Liver (tissue), 9 donors: ENCODE results near the gene MRPL24. TPM values are rescaled to one million over a fixed set of nuclear protein-coding genes. Genes with fewer than 3 reads are reported as not detected.

ENCODE experiments used
- DNase-seq: peaks from one replicate; pipeline ENCODE4 v3.0.0-alpha.2; 2017; ENCODE audit warnings: low spot score
- H3K27ac ChIP-seq, 2 donors: one replicate each; pipeline ENCODE4 v1.7.0; 2013; ENCODE audit warnings: inconsistent platforms in 2 of 2, low read length in 2 of 2, control low read depth in 1 of 2, low read depth in 1 of 2, mild to moderate bottlenecking in 1 of 2
- H3K27me3 ChIP-seq, 4 donors: one replicate each; pipeline versions ENCODE4 v1.6.1 to v1.7.0; 2013; ENCODE audit warnings: low read length in 3 of 4, inconsistent platforms in 1 of 4, mild to moderate bottlenecking in 1 of 4, moderate library complexity in 1 of 4; ENCODE audit not compliant: control insufficient read depth in 4 of 4, insufficient read depth in 4 of 4
- H3K36me3 ChIP-seq, 4 donors: one replicate each; pipeline versions ENCODE4 v1.6.1 to v1.7.0; 2013; ENCODE audit warnings: low read length in 3 of 4, mild to moderate bottlenecking in 3 of 4, low read depth in 1 of 4, moderate library complexity in 1 of 4; ENCODE audit not compliant: control insufficient read depth in 4 of 4, insufficient read depth in 3 of 4
- H3K4me1 ChIP-seq, 4 donors: one replicate each; pipeline versions ENCODE4 v1.6.1 to v1.7.0; 2013; ENCODE audit warnings: low read length in 3 of 4, mild to moderate bottlenecking in 3 of 4, moderate library complexity in 1 of 4; ENCODE audit not compliant: control insufficient read depth in 4 of 4, insufficient read depth in 4 of 4
- H3K4me3 ChIP-seq, 3 donors: one replicate each; pipeline versions ENCODE4 v1.6.1 to v1.7.0; 2013; ENCODE audit warnings: low read length in 3 of 3, control low read depth in 1 of 3, low read depth in 1 of 3, mild to moderate bottlenecking in 1 of 3
- H3K9ac ChIP-seq, 2 donors: one replicate each; pipeline ENCODE4 v1.7.0; 2013; ENCODE audit warnings: low read length in 2 of 2, mild to moderate bottlenecking in 2 of 2, moderate library complexity in 2 of 2, control low read depth in 1 of 2, low read depth in 1 of 2
- H3K9me3 ChIP-seq, 4 donors: one replicate each; pipeline versions ENCODE4 v1.6.1 to v1.7.0; 2013; ENCODE audit warnings: low read length in 3 of 4; ENCODE audit not compliant: control insufficient read depth in 4 of 4
- EGR1 ChIP-seq, 2 donors: IDR thresholded peaks; 2 replicates each; pipeline ENCODE4 v1.6.1; 2016 to 2018; ENCODE audit warnings: antibody characterized with exemption in 2 of 2, low read depth in 2 of 2
- FOXA1 ChIP-seq: IDR thresholded peaks from 2 replicates; pipeline ENCODE4 v1.6.1; 2016; ENCODE audit warnings: antibody characterized with exemption
- FOXA2 ChIP-seq: IDR thresholded peaks from 2 replicates; pipeline ENCODE4 v1.6.1; 2016; ENCODE audit warnings: antibody characterized with exemption
- GABPA ChIP-seq, 2 donors: IDR thresholded peaks in 1 of 2; conservative IDR thresholded peaks in 1 of 2; 2 replicates each; pipeline ENCODE4 v1.6.1; 2016; ENCODE audit warnings: antibody characterized with exemption in 2 of 2, mild to moderate bottlenecking in 1 of 2, moderate library complexity in 1 of 2
- HNF4A ChIP-seq, 2 donors: conservative IDR thresholded peaks; 2 replicates each; pipeline ENCODE4 v1.6.1; 2016; ENCODE audit warnings: antibody characterized with exemption in 2 of 2, mild to moderate bottlenecking in 2 of 2
- HNF4G ChIP-seq: IDR thresholded peaks from 2 replicates; pipeline ENCODE4 v1.6.1; 2016; ENCODE audit warnings: antibody characterized with exemption
- JUND ChIP-seq, 2 donors: IDR thresholded peaks; 2 replicates each; pipeline ENCODE4 v1.6.1; 2016; ENCODE audit warnings: antibody characterized with exemption in 2 of 2
- NR2F2 ChIP-seq: IDR thresholded peaks from 2 replicates; pipeline ENCODE4 v1.6.1; 2016; ENCODE audit warnings: antibody characterized with exemption
- RAD21 ChIP-seq, 2 donors: IDR thresholded peaks; 2 replicates each; pipeline ENCODE4 v1.6.1; 2016; ENCODE audit warnings: antibody characterized with exemption in 2 of 2, mild to moderate bottlenecking in 2 of 2
- RXRA ChIP-seq, 2 donors: IDR thresholded peaks; 2 replicates each; pipeline ENCODE4 v1.6.1; 2017 to 2018; ENCODE audit warnings: antibody characterized with exemption in 2 of 2, mild to moderate bottlenecking in 1 of 2
- SP1 ChIP-seq: IDR thresholded peaks from 2 replicates; pipeline ENCODE4 v1.6.1; 2018; ENCODE audit warnings: antibody characterized with exemption, mild to moderate bottlenecking
- TAF1 ChIP-seq: conservative IDR thresholded peaks from 2 replicates; pipeline ENCODE4 v1.6.1; 2016; ENCODE audit warnings: antibody characterized with exemption, mild to moderate bottlenecking
- YY1 ChIP-seq: IDR thresholded peaks from 2 replicates; pipeline ENCODE4 v1.6.1; 2016; ENCODE audit warnings: antibody characterized with exemption, mild to moderate bottlenecking
- WGBS: extraction: QIAGEN DNeasy Blood & Tissue Kit; methylation state at CpG from one replicate; pipeline ENCODE4 v1.1.7; 2013; 5-methylcytosine and 5-hydroxymethylcytosine counted together
- polyA plus RNA-seq, 2 donors: library from polyadenylated mRNA; stranded (reverse) in 1 of 2; unstranded in 1 of 2; fragments of 200-250 nt in 1 of 2; fragments of >200 nt in 1 of 2; fragmentation: Nextera tagmentation in 1 of 2; extraction: Ambion mirVana in 1 of 2; gene quantifications; one replicate each; pipeline versions ENCODE4 v1.2.1 to v1.2.3, GENCODE V29; 2013 to 2015
- total RNA-seq, 2 donors: library from RNA; depleted of rRNA; stranded (reverse); fragments of >200 nt; gene quantifications; one replicate each; pipeline ENCODE4 v1.2.3, GENCODE V29; 2014
- TF ChIP-seq, protein P1 (sequence below): fragments of 150-350 bp; IDR thresholded peaks from 2 replicates; pipeline ENCODE4 v1.5.1; 2017; ENCODE audit warnings: improper control_type of control experiment, low read depth, low read length; ENCODE audit not compliant: missing input control
- TF ChIP-seq, protein P2 (sequence below): IDR thresholded peaks from 2 replicates; pipeline ENCODE4 v1.6.1; 2016; ENCODE audit warnings: antibody characterized with exemption
- TF ChIP-seq, protein P3 (sequence below): IDR thresholded peaks from 2 replicates; pipeline ENCODE4 v1.6.1; 2016; ENCODE audit warnings: antibody characterized with exemption, mild to moderate bottlenecking
- TF ChIP-seq, protein P4 (sequence below): IDR thresholded peaks from 2 replicates; pipeline ENCODE4 v1.6.1; 2016; ENCODE audit warnings: antibody characterized with exemption
- TF ChIP-seq, protein P5 (sequence below): IDR thresholded peaks from 2 replicates; pipeline ENCODE4 v1.6.1; 2016; ENCODE audit warnings: antibody characterized with exemption
- donor health status: healthy.
- donor health status: healthy.
- donor health status: healthy.
- donor health status: healthy.
- donor health status: healthy.

MRPL24 gene
- total and polyA plus RNA-seq, 4 donors: 26.2 to 123 (median 61.1) TPM

DNA sequence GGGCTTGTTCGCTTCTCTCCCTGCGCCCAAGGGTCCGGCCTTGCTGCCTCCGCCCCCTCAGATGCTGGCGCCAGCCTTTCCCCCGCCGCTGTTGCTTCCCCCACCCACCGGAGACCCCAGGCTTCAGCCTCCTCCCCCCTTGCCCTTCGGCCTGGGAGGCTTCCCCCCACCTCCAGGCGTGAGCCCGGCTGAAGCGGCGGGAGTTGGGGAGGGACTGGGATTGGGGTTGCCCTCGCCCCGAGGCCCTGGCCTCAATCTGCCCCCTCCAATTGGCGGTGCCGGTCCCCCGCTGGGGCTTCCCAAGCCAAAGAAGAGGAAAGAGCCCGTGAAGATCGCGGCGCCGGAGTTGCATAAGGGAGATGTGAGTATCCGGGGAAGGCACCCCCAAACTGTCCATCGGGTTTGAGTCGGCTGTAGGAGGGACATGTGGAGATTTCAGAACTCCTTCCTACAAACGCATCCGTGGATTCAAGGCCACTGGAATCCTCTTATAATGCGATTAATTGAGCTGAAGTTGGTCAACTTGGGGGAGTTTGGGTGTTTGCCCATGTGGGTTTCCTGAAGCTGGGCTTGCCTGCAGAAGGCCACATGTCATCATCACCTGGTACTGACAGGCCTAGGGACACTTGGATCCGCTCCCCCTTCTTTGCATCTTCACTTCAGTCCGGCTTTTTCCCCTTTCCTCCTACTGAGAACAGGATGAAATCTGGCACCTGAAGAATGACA lies 27.2 kb upstream of the MRPL24 start:
- DNase-seq: no peak
- no peak for TF ChIP-seq TAF1
- no peak for TF ChIP-seq EGR1 (IDR thresholded peaks at IDR 0.05; ENCODE audit: low read depth in 2 of 2)
- TF ChIP-seq, protein P1, sequence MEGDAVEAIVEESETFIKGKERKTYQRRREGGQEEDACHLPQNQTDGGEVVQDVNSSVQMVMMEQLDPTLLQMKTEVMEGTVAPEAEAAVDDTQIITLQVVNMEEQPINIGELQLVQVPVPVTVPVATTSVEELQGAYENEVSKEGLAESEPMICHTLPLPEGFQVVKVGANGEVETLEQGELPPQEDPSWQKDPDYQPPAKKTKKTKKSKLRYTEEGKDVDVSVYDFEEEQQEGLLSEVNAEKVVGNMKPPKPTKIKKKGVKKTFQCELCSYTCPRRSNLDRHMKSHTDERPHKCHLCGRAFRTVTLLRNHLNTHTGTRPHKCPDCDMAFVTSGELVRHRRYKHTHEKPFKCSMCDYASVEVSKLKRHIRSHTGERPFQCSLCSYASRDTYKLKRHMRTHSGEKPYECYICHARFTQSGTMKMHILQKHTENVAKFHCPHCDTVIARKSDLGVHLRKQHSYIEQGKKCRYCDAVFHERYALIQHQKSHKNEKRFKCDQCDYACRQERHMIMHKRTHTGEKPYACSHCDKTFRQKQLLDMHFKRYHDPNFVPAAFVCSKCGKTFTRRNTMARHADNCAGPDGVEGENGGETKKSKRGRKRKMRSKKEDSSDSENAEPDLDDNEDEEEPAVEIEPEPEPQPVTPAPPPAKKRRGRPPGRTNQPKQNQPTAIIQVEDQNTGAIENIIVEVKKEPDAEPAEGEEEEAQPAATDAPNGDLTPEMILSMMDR: no peak
- peaks cover 4 to 28% (median 26%) of the 10 kb centered on the region in 4 donors for H3K4me1 ChIP-seq
- peaks cover 0 to 4% (median under 1%) of the 10 kb centered on the region in 4 donors for H3K36me3 ChIP-seq
- peak overlapping the region; percentile 83 to 92 for H3K27ac ChIP-seq
- under 1% methylated on average over 31 of the region's 31 CpGs for WGBS
- peak overlapping the region; percentile 95 to 98 for H3K9ac ChIP-seq
- peak overlapping the region; percentile 72 to 98 (median 92) for H3K4me3 ChIP-seq
- H3K27me3 ChIP-seq: no peaks in the 10 kb centered on the region
- H3K9me3 ChIP-seq: no peaks in the 10 kb centered on the region

DNA sequence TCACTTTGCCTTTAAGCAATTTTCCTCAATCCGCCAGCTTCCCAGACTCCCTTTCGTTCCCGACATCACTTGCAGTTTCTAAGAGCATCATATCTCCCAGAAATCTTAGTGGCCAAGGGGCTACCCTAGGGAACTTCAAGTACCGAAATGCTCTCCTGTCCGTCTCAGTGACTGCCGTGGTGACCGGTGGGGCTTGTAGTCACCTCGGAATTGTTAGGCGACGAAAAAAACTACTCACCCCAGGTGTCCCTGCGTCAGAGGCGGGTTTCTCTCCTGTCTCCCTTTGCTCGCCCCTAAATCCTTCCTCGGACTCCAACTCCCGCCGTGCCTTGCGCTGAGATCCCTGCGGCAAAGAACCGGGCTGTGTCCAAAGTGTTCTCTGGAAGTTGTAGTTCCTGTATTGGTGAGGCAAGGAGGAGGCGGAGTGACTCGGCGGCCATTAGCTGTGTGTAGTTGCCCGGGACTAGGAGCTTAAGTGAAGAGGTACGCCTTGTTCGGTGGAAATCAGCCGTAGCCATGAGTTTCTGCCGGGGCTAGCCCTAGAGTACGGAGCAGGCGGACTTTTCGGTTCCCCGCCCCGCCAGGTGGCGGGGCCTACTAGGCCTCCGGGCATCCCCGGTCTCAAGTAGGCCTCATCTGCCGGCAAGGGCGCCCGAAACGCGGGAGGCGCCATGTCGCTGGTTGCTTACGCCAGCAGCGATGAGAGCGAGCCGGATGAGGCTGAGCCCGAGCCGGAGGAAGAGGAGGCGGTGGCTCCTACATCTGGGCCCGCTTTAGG lies 26.4 kb upstream of the MRPL24 start, which contains the start of gene PRCC:
Gene PRCC (plus strand): TSS at position 435 of the 778 bp plus-strand sequence. CDS start 237 bp downstream, at position 672.
- peak; percentile 95 for DNase-seq
- Histone ChIP-seq H3K27ac (peak within 1 kb of the TSS; percentile 83 to 92), H3K27me3 (no peaks in the 10 kb centered on the region), H3K9me3 (no peaks in the 10 kb centered on the region), H3K9ac (peak within 1 kb of the TSS; percentile 95 to 98), H3K36me3 (peaks cover 0 to 4% (median under 1%) of the 10 kb centered on the region in 4 donors), H3K4me3 (peak within 1 kb of the TSS; percentile 76 to 98 (median 92)), H3K4me1 (peaks cover 3 to 28% (median 26%) of the 10 kb centered on the region in 4 donors)
- peak; percentile 61 to 78 for TF ChIP-seq RXRA (IDR thresholded peaks at IDR 0.05)
- TF ChIP-seq, protein P2, sequence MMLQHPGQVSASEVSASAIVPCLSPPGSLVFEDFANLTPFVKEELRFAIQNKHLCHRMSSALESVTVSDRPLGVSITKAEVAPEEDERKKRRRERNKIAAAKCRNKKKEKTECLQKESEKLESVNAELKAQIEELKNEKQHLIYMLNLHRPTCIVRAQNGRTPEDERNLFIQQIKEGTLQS: peak; percentile 57
- TF ChIP-seq FOXA1: peak; percentile 69
- peak; percentile 82 to 94 for TF ChIP-seq JUND (IDR thresholded peaks at IDR 0.05)
- TF ChIP-seq, protein P3, sequence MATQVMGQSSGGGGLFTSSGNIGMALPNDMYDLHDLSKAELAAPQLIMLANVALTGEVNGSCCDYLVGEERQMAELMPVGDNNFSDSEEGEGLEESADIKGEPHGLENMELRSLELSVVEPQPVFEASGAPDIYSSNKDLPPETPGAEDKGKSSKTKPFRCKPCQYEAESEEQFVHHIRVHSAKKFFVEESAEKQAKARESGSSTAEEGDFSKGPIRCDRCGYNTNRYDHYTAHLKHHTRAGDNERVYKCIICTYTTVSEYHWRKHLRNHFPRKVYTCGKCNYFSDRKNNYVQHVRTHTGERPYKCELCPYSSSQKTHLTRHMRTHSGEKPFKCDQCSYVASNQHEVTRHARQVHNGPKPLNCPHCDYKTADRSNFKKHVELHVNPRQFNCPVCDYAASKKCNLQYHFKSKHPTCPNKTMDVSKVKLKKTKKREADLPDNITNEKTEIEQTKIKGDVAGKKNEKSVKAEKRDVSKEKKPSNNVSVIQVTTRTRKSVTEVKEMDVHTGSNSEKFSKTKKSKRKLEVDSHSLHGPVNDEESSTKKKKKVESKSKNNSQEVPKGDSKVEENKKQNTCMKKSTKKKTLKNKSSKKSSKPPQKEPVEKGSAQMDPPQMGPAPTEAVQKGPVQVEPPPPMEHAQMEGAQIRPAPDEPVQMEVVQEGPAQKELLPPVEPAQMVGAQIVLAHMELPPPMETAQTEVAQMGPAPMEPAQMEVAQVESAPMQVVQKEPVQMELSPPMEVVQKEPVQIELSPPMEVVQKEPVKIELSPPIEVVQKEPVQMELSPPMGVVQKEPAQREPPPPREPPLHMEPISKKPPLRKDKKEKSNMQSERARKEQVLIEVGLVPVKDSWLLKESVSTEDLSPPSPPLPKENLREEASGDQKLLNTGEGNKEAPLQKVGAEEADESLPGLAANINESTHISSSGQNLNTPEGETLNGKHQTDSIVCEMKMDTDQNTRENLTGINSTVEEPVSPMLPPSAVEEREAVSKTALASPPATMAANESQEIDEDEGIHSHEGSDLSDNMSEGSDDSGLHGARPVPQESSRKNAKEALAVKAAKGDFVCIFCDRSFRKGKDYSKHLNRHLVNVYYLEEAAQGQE: peak; percentile 77
- TF ChIP-seq NR2F2: peak; percentile 60
- TF ChIP-seq TAF1: peak; percentile 40
- TF ChIP-seq HNF4A (conservative IDR thresholded peaks at IDR 0.05): peak; percentile 50 to 83
- peak; percentile 52 for TF ChIP-seq HNF4G
- TF ChIP-seq YY1: peak; percentile 99
- TF ChIP-seq FOXA2: peak; percentile 32
- TF ChIP-seq, protein P4, sequence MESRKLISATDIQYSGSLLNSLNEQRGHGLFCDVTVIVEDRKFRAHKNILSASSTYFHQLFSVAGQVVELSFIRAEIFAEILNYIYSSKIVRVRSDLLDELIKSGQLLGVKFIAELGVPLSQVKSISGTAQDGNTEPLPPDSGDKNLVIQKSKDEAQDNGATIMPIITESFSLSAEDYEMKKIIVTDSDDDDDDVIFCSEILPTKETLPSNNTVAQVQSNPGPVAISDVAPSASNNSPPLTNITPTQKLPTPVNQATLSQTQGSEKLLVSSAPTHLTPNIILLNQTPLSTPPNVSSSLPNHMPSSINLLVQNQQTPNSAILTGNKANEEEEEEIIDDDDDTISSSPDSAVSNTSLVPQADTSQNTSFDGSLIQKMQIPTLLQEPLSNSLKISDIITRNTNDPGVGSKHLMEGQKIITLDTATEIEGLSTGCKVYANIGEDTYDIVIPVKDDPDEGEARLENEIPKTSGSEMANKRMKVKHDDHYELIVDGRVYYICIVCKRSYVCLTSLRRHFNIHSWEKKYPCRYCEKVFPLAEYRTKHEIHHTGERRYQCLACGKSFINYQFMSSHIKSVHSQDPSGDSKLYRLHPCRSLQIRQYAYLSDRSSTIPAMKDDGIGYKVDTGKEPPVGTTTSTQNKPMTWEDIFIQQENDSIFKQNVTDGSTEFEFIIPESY: peak; percentile 96
- TF ChIP-seq, protein P1: no peak
- TF ChIP-seq GABPA (IDR thresholded peaks at IDR 0.05 in 1 of 2, conservative IDR thresholded peaks at IDR 0.05 in 1 of 2): peak; percentile 51 to 96
- peak; percentile 48 to 64 for TF ChIP-seq EGR1 (IDR thresholded peaks at IDR 0.05; ENCODE audit: low read depth in 2 of 2)
- peak; percentile 59 to 69 for TF ChIP-seq RAD21 (IDR thresholded peaks at IDR 0.05)
- TF ChIP-seq, protein P5, sequence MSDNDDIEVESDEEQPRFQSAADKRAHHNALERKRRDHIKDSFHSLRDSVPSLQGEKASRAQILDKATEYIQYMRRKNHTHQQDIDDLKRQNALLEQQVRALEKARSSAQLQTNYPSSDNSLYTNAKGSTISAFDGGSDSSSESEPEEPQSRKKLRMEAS: peak; percentile 87
- TF ChIP-seq SP1: peak; percentile 89
- under 1% methylated on average over 50 of the region's 50 CpGs for WGBS
